Stimulated activated CD4-positive, alpha-beta T cell treated with anti-CD3 and anti-CD28 coated beads, Interleukin-1b, Interleukin-23, amount 100 ng/mL, for 24 hours (primary cell): Measurements from ENCODE around the gene TRAF1.

Experiments
- DNase-seq, 4 experiments: peaks; one replicate each; pipeline ENCODE4 v3.0.0-alpha.2; 2020; ENCODE audit warnings: low read depth in 4 of 4, low spot score in 1 of 4

Gene TRAF1

DNA sequence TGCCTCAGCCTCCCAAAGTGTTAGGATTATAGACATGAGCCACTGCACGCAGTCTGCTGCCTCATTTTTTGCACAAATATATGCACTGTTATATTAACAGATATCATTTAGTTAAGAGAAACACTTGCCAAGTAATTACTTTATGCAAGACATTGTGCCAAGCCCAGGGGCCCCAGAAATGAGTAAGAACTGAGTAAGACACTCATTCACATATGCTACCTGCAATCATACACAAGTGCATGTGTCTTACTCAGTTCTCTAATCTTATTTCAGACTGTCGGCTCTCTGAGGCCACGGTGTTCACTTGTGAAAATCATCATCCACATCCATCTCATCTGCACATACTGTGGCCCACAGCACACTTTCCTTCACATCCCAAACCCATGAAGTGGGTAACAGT is 16.0 kb downstream of the TRAF1 start:
- no peak for DNase-seq

DNA sequence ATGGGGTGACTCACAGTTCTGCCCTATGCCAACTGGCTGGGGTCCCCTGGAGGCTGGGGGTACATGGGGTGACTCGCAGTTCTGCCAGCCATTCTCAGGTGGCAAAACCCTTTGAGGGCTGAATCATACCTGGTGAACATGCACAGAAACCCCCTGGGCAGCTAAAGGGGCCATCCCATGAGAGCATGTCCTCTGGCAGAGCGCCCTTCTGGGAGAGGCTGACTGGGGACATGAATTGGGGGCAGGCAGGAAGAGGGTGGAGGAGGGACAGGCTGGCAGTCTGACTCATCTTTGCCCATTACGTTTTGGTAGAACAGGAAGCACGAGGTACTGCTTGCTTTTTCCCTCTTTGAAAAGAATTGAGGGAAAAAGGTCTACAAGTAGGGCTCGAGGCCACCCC is 16.7 kb downstream of the TRAF1 start:
- DNase-seq, result no peak

DNA sequence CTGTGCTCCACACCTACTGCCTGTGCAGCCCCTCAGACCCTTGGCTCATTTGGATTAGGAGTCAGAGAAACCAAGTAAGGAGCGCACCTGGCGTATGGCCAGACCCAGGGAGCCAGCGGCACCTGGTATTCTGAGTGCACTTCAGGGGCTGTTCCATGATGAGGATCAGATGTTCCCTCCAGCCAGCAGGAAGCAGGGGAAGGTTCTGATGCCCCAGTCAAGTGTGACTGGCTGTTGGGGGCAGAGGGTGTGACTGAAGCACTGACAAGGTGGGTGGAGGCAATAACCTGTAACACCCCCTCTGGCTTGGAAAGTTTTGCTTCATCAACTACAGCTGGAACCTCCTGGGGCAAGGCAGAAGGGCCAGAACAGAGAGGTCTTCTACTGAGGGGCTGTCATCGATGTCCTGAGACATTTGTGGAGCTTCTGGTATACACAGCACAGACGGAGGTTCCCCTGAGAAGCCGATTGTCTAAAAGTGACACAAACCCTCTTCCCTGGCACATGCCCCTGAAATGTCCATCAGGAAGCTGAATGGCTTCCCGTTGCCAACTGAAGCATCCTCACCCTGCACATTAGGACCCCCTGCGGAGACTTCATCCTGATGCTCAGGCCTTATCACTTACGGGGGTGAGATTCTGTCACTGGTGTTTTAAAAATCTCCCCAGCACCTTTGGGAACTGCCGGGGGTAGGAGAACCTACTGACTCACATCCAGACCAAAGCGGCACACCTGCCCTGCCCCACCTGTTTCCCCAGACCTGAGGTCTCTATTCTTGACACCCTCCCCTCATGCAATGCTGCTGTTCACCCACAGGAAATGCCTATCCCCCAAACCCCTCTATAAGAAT is 21.1 kb downstream of the TRAF1 start:
- DNase-seq, result no peak

DNA sequence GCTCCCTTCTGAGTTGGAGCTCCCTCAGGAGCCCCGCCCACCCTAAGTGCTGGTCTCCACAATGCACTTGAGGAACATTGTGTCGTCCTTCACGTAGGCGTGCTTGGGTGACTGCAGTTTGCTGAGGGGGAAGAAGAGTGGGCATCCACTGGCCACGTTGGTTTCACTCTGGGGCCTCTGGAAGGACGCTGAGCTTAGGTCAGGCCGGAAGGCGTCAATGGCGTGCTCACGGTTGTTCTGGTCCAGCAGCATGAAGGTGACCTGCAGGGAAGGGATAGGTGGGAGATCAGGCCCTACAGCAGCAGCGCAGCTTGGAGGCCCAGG is 21.7 kb downstream of the TRAF1 start:
- DNase-seq, result no peak

DNA sequence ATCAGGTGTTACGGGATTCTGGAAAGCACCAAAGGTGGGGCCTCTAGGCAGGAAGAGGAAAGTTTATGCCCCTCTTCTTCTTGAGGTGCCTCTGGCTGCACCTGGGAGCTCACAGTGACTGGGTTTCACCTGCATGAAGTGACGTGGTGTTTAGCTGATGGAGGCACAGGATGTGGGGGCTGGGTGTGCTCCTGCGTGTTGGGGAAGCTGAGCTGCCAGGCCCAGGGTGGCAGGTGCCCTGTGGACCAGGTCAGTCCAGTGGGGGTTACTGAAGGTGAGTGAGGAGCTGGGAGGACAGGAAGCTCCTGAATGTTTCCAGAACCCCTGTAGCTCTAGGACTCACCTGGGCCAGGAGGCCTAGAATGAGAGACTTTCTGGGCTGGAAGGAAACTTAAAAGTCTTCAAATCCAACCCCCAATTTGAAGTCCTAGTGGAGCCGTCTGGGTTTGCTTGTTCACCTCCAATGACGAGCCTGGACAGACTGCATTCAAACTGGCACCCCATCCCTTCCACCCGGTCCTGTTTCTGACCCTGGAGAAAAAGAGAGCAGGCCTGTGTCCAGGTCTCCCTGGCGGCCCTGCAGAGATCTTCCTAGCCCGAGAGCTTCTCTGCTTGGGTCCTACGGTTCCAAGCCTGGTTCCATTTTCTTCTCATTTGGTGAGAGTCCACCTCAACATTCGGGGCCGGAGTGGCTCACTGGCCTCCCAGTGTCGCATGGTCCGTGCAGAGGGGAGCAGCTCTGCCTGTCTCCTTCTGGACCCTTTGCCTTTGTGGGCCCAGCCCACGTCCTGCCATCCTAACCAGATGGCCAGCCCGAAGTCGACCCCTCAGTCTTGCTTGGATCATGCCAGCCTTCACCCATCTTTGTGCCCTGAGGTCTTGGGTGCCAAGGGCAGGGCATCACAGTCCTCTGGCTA is 22.3 kb downstream of the TRAF1 start:
- DNase-seq, result no peak

DNA sequence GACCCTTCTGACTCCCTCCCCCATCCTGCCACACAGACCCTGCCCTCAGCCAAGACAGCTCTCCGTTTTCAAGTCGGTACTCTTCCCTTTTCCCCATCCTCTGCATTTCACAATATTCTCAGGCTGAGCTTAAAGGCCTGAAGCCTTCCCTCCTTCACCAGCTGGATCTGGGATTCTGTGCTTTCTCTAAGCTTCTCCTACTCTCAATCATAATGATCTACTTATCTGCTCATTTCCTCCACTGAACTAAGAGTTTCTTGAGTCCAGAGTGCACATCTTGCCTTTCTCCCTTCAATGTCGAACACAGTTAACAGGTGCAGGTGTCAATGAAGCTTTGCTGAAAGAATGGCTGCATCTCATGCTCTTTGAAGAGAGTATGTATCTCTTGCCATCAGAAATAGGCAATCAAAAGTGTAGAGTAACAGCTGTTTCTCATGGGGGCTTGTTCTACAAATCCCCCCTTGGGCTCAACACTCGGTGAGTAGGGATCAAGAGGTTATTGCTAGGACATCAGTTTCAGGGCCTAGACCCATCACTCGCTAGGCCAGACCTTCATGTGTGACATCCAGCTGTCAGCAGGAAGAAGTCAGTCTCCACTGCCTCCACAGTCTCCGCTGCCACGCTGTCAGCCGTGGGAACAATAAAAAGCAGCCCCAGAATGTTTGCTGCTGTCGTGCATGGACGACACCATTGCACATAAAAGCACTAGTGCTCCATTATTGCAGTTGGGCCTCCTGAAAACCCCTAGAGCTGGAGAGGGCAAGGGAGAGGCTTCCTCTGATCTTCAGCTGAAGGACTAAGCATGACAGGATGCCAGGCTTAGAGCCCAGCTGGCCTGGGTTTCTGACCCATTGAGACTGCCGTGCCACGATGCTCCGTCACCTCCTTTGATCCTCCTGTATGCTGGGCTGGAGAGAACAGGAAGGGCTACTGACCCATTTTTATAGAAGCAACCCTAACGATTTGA is 23.7 kb downstream of the TRAF1 start:
- DNase-seq, result no peak

DNA sequence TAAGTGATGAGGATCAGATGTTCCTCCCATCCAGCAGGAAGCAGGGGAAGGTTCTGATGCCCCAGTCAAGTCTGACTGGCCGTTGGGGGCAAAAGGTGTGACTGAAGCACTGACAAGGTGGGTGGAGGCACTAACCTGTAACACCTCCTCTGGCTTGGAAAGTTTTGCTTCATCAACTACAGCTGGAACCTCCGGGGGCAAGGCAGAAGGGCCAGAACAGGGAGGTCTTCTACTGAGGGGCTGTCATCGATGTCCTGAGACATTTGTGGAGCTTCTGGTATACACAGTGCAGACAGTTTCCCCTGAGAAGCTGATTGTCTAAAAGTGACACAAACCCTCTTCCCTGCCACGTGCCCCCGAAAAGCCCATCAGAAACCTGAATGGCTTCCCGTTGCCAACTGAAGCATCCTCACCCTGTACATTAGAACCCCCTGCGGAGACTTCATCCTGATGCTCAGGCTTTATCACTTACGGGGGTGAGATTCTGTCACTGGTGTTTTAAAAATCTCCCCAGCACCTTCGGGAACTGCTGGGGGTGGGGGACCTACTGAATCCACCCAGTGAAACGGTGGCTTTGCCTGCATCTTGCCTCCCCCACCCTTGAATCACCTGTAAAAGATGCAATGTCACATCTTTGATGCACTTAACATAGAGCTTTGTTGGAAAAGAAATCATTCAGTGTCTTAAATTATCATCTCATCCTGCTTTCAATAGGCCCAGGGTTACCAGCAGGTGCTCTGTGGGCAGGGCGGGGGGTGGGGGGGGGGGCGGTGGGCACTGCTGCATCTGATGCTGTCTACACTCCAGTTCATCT is 24.6 kb downstream of the TRAF1 start:
- no peak for DNase-seq

DNA sequence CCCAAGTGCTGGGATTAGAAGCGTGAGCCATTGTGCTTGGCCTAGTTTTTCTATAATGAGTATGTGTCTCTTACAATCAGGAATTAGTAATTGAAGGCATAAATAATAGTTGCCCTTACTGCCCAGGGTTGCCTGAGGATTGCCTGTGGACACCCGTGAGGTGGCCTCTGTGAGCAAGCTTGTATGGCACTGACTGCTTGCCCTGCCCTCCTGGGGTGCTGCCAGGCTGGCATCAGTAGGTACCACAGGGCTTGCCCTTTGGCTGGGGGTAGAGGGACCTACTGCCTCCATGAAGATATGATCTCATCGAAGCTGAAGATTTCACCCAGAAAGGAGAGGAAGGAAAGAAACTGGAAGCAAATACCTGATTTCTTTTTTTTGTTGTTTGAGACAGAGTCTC is 25.8 kb downstream of the TRAF1 start:
- DNase-seq, result no peak

DNA sequence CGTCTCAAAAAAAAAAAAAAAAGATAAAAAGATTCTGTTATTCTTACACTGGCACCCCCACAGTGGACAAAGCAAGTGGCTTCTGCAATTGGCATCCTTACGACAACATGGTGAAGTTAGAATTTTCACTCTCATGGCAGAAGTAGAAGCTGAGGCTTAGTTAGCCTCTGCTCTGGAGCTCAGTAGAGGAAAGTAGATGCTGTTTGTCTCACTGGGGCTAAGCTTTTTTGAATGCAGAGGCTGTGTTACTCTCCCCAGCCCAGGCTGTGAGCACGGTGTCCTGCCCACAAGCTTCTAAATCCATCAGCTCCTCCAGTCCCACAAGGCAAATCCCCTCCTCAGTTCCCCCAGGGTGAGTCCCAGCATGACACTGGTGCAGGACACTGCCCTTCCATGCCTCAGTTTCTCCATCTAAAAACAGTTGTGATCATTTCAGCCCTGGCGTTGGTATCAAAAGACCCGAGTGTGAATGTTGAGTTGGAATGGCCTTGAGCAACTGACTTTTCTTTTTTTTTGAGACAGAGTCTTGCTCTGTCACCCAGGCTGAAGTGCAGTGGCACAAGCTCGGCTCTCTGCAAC is 27.0 kb downstream of the TRAF1 start:
- no peak for DNase-seq

DNA sequence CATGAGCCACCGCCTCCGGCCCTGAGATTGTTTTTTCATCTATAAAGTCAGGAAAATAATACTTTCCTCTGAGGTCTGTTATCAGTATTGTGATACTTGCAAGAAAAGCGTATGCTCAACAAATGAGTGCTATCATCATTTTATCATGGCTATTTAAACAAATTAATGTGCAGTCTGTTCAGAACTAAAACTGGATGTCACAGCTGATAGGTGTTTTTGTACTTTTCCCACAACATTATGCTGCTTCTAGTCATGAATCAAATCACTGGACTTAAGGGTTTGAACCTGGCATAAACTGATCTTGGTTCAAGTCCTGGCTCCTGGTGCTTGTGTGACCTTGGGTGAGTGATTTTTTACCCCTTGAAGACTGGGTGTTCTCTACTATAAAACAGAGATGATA is 28.2 kb downstream of the TRAF1 start:
- no peak for DNase-seq

DNA sequence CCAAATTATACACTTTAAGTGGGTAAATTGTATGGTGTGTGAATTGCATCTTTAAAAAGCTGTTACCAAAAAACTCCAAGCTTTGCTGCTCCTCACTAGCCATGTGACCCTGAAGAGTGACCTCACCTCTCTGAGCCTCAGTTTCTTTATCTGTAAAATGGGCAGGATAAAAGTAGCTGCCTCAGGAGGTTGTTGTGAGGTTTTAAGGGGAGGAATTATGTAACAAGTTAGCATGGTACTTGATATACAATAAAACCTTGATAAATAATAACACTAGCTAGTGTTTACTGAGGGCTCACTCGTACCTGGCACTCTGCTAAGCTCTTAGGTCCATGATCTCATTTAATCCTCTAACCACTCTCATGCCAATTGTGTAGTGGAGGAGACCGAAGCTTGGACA is 30.6 kb downstream of the TRAF1 start:
- DNase-seq, result no peak

DNA sequence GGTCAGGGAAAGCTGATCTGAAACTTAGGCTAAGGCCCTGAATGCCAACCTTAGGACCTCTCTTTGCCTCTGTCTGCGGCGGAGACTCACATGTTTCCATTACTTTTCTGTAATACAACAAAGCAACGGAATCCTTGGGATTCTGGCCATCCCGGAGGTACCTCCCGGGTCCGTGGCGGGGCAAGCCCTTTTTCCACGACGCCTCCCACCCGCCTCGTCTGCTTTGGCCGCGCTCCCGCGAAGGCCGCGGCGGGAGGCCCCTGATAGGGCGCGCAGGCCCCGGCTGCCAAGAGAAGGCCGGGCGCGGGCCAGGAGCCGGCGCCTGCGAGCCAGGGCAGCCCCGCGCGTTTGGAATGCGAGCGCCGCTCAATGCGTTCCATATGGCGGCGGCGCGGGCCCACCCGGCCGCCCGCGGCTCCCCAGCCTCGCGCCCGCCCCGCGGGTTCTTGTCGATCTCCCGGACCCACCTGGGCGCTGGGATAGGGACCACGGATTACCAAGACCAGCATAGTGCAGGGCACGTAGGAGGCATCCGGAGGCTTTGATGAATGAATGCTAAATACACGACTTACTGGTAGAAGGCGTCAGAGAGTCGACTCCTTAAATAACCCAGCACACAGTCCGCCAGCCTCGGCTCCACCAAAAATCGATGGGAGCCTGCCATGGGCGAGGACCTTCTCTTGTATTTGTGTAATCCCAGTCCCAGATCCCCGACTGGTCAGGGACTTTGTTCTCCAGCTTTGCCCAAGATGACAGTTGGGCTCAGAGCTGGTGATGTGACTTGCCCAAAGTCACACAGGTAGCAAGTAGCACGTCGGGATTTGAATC is 32.1 kb downstream of the TRAF1 start:
- no peak for DNase-seq

DNA sequence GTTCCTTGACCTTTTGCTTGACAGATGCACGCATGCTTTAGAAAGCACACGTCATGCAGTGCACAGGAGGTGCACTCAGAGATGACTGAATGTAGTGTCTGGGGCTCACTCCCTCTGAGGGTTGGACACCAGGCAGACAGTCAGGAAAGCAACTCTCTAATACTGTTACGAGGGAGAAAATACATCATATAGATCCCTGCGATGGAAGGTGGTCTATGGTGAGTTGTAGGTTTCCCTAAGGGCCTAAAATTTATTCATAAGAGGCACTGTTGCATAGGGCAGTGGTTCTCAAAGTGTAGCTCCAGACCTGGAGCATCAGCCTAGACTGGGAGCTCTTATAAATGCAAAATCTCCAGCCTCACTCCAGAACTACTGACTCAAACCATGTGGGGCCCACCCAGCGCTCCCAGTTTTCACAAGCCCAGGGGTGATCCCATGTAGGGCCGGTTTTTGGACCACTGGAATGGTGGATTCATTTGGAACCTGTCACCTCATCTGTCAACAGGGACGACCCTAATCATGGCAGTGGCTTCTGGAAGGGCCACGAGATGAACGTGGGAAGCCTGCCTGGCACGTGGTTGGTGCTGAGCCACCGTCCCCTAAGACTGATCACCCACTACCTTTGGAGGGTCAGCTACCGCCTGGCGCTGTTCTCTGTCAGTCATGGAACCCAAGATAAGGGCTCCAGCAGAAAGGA is 32.8 kb downstream of the TRAF1 start:
- DNase-seq, result no peak

DNA sequence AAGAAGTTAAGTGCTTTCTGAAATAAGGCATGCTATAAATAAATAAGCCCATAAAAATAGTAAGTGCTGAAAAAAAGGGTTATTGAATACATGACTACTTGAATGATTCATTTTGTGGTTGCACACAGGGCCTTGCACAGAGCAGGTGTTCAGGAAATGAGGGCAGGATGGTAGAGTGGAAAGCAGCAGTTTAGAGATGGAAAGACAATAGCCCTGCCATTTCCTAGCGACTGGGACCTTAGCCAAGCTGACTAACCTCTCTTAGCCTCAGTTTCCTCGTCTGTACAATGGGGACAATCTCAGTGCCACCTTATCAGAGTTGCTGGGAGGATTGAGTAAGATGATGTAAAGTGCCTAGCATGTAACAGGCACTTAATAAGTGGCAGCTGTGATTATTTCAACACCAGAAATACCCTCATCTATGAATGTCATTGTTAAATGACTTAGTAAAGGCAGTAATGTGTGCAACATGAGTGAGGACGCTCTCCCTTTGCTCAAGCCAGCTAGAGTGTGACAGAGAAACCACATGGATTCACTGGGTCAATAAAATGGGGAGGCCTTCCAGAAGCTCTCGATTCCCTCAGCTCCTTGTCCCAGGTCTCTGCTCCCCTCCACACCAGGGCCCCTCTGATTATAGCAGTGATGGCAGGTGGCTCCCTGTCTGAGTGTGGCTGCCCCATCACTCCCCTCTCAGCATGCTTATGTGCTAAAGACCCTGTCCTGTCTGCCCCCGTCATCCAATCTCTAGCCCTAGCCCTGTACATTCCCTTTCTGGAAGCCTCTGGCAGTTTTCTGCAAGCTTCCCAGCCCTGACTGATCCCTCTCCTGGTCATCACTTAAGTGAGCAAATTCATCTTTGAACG is 33.6 kb downstream of the TRAF1 start:
- DNase-seq, result no peak

DNA sequence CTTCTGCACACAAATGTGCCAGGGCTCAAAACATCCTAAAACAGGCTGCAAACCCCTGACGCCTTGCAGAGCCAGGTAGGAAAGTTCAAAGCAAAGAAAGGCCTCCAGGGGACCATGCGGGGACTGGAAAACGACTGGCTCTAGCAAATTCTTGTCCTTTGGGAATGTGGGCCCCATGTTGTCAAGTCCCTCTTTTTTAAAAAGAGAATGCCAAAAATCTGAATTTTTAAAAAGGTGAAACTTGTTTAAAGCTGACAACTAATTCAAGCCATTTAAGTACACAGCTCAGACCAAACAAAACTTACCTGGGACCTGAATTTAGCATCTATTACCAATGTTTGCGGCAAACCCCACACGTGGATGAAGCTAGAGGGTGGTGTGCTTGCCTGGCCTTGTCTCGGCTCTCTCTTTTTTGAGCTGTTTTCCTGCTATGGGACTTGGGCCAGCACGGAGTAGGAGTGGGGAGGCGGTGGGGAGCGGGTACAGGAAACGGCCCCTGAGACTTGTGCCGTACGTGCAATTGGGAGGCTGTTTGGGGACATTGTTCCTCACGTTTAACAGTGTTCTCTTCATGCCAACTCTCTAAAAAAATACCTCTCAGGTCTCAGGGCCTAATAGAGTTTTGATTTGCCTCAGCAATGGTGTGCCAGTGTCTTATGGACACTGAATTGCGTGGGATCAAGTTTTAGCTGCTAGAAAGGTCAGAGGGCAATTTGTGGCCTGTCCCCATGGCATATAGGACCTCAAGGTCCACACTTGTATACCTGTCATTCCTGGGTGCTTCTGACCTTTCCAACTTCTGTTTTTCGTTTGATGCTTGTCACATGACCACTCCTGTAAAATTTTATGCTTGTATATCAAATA is 34.5 kb downstream of the TRAF1 start:
- no peak for DNase-seq

DNA sequence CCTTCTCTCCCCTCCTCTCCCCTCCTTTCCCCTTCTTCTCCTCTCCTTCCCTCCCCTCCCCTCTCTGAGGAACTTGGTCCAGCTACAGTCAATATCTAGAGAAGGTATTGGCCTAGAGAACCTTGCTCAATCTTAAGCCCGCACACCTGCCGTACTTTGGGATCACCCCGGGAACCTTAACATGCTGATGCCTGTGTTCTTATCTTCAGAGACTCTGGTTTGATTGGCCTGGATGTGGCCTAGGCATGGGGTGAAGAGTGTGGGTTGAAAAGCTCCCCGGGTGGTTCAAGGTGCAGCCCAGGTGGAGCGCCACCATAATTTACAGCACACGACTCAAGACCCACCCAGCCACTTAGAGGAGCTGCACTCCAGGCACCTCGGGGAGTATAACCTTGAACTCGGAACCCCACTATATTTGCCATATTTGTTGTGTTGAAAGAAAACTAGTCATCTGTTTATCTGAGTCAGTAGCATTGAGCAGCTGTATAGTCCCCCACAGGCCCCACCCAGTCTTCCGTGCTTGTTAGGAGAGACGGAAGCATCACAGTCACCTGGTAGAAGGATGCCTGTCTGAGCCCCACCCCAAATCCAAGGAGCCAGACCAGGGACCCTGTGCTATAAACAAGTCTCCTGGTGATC is 35.2 kb downstream of the TRAF1 start:
- DNase-seq, result no peak
